Measurements from ENCODE around the gene SETMAR.
"Not testable (repeated sequence)": the region's sequence is repeated elsewhere in the genome, so short reads cannot be mapped to it uniquely, and the experiment has no call there.

Gene SETMAR

DNA sequence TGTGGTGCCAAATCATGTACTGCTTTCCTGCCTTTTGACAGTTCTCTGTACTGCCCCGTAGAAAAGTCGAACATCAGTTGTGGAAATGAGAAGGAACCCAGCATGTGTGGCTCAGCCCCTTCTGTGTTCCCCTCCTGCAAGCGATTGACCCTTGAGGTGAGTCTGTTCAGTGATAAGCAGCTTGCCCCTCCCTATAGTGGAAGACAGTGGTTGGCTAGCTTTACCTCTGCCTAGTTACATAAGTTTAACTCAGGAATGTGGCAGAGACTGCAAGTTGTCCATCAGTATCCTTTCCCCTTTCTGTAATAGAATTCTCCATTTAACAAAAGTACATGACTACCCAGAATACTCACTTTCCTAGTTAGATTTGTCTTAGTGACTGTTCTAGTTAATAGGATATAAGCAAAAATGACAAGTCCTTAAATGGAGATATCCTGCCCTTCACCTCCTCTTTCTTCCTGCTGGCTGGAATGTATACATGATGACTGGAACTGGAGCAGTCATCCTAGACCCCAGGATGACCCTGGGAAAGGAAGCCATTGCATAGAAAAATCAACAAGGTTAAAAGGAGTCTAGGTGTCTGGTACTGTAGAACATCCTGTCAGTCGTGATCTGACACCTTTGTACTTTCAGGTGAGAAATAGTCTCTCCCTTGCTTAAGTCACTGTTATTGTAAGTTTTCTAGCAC, 10.6 kb downstream of the SETMAR start:
- no peak for DNase-seq (ENCODE audit: extremely low read depth in 1 of 2, low read depth in 1 of 2)

DNA sequence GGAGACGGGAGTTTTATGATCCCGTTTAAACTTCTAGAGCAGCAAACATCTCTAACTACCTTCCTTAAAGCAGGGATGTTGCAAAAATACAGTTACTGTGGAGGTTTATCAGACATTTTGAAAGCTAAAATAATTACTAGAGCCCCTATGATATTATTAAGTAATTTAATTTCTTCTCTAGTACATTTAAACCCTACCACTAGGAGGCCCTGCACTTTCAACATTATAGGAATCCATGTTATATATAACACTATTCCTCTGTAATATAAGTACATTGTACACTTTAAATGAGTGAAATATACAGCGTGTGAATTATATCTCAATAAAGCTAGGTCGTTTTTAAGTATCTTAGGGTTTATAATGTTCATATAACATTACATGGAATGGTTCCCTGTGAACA, 11.5 kb downstream of the SETMAR start:
- DNase-seq (ENCODE audit: extremely low read depth in 1 of 2, low read depth in 1 of 2) = no peak

DNA sequence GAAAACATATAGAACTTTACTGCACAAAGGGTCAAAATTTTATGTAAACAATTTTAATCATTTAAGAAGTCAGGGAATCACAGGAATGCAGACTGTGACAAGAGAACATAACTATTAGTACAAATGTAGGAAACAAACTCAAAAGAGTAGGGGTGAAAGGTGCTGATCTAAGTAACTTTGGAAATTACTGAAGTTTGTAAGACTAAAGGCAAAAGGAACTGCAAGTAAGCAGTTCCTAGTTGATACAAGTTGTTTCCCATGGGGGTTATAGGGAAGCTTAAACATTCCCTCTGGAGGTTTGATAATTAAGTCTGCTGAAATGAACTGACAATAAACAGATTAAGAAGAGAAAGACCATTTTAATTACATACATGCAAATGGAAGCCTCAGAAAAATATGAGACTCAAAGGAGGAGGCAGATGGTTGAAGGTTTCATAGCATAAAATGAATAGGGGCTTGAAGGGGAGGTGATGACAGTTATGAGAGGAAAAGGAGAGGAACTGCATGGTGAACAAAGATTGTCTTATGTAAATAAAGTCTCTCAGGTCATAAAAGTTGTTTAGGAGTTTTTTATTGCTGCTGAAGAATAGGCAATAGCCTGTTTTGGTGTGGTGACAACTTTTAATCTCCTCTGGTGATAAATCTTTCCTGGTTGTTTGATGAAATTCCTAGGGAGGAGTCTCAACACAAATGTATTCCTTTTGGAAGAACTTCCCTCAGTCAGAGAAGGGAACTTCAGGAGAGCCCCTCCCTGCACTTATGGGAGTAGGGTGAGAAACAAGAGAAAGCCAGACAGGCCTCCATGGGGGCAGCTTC, 17.1 kb downstream of the SETMAR start:
- DNase-seq (ENCODE audit: extremely low read depth in 1 of 2, low read depth in 1 of 2) = no peak

GRCh38 chr3:4321732-4322131, 18.6 kb downstream of the SETMAR start:
- DNase-seq (ENCODE audit: extremely low read depth in 1 of 2, low read depth in 1 of 2) = no peak

- no peak for DNase-seq (ENCODE audit: extremely low read depth in 1 of 2, low read depth in 1 of 2)
These were observed 19.5 kb downstream of the SETMAR start for GRCh38 chr3:4322635-4323034.

GRCh38 chr3:4323246-4324027, 20.3 kb downstream of the SETMAR start:
- no peak for DNase-seq (ENCODE audit: extremely low read depth in 1 of 2, low read depth in 1 of 2)

DNA sequence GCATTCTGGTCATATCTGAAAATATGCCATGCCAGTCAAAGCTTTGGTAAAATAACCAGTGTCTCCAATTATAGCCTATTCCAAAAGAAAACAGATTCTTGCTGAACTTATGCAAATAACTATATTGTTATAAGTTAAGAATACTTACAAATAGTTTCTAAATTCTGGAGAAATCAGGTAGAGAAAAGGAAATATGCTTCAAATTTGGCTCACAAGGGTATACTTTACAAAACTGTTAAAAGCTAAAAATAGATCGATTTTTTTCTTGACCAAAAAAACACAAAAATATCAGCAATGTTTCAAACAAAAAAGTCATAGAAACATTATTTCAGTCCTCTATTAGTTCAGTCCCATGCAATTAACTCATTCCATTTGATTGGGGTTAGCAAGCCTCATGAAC, 23.7 kb downstream of the SETMAR start:
- no peak for DNase-seq (ENCODE audit: extremely low read depth in 1 of 2, low read depth in 1 of 2)

- not testable (repeated sequence) for DNase-seq (ENCODE audit: extremely low read depth in 1 of 2, low read depth in 1 of 2)
These were observed 26.6 kb downstream of the SETMAR start for GRCh38 chr3:4329806-4330205.

DNA sequence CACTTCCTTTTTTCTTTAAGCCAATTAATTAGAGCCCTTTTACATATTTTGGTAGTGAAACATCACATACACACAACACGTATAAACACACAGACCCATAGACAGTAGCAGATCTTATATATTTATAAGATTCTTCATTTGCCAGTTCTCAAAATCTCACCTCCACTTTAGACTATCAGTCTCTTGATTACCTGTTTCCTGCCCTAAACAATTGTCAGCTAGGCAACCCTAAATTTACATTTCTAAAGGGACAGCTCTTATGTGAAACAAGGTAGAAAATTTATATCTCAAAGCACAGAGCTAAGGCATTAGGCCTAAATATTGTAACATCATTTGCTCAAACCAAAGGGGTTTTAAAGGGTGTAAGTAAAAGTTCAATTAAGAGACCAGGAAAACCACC, 28.9 kb downstream of the SETMAR start:
- no peak for DNase-seq (ENCODE audit: extremely low read depth in 1 of 2, low read depth in 1 of 2)

DNA sequence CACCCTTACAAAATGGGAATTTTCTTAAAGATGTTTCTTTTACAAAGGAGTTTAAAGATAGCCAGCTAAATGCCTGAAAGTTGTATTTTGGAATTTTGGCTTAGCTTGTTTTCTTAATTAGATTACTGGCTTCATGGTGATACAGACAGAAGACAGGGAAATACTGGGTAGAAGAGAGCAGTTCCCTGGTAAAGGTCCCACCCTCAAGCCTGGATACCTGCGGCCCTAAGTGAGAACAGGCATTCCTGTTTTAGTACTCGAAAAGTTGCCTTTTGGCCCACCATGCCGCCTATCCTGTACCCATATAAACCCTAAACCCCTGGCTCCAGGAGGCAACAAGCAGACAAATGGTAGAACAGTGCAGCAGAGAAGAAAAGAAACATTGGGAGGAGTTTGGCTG, 29.4 kb downstream of the SETMAR start:
- no peak for DNase-seq (ENCODE audit: extremely low read depth in 1 of 2, low read depth in 1 of 2)

DNA sequence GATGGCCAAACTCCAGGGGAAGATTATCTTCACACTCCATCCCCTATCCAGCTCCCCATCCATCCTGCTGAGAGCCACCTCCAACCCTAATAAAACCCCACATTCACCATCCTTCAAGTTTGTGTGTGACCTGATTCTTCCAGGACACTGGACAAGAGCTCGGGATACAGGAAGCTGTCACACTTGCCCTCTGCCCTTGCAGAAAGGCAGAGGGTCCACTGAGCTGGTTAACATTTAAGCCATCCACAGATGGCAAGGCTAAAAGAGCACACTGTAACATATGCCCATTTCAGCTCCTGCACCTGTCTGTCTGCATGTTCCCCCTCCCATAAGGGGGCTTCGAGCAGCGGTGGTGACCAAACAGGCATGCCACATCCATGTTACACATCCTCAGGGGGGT, 29.8 kb downstream of the SETMAR start:
- no peak for DNase-seq (ENCODE audit: extremely low read depth in 1 of 2, low read depth in 1 of 2)

DNA sequence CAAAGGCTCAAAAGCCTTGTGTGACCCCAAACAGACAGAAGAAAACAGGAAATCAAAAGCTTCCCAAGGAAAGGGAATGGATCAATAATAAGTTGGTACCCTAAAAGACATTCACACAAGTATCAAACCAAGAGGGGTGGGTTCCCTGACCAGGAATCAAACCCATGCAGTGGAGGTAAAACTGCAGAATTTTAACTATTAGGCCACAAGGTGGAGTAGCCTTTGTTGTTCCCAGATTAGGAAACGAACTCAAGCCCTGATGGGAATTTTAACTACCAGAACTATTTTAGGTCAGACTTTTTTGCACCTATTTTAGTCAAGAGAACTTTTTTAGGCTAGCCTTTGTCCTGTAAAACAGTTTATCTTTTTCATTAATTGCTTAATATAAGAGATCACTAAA, 31.4 kb downstream of the SETMAR start:
- no peak for DNase-seq (ENCODE audit: extremely low read depth in 1 of 2, low read depth in 1 of 2)

GRCh38 chr3:4335840-4336562, 32.8 kb downstream of the SETMAR start:
- DNase-seq (ENCODE audit: extremely low read depth in 1 of 2, low read depth in 1 of 2) = no peak

DNA sequence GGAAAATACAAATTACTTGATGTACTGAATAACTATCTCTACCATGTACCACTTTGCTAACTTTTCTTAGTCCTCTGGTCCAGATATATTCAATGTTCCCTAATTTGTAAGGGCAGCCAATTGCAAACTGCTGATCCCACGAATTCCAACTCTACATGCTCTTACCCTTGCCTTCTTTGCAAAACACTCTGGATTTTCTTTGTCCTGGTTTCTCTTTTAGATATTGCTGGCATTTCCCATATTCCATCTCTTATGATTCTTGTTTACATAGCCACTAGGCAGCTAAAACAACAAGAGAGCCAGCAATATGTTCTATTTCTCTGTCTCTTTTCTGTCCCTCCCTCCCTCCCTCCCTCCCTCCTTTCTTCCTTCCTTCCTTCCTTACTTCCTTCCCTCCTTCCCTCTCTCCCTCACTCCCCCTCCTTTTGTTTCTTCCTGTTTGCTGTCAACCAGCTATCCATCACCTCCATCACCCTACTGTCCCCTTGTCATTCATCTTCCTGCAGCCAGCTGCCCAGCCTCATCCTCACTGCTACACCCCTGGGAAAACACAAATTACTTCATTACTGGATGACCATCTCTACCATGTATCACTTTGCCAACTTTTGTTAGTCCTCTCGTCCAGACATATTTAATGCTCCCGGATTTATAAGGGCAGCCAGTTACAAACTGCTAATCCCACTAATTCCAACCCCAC, 33.8 kb downstream of the SETMAR start:
- DNase-seq (ENCODE audit: extremely low read depth in 1 of 2, low read depth in 1 of 2) = no peak

DNA sequence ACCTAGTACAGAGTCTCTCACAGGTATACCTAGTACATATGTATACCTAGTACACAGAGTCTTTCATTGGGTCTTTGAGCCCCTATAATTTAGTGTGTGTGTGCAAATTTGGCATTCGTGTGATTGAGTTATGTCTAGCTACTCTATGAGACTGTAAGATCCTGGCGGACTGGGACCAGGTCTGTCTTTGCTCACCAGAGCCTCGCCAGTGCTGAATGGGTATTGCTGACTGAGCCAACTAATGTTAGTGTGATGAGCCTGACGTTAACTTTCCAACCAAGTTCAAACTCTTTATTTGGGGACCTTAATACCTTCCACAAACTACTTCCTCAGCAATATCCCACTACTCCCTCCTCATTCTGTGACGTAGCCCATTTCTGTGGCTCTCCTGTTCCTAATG, 35.6 kb downstream of the SETMAR start:
- DNase-seq (ENCODE audit: extremely low read depth in 1 of 2, low read depth in 1 of 2) = no peak

DNA sequence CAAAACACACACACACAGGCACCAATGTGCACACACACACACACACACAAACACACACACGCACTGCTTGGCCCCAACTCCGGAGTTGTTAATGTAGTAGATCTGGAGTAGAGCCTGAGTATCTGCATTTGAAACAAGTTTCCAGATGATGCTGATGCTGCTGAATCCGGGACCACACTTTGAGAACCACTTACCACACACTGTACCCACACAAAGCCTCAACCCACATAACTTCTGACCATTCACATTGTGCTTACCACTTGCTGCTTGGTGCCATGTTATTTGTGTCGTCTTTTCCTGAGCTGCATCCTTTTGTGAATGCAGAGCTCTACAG, 36.9 kb downstream of the SETMAR start:
- no peak for DNase-seq (ENCODE audit: extremely low read depth in 1 of 2, low read depth in 1 of 2)

DNA sequence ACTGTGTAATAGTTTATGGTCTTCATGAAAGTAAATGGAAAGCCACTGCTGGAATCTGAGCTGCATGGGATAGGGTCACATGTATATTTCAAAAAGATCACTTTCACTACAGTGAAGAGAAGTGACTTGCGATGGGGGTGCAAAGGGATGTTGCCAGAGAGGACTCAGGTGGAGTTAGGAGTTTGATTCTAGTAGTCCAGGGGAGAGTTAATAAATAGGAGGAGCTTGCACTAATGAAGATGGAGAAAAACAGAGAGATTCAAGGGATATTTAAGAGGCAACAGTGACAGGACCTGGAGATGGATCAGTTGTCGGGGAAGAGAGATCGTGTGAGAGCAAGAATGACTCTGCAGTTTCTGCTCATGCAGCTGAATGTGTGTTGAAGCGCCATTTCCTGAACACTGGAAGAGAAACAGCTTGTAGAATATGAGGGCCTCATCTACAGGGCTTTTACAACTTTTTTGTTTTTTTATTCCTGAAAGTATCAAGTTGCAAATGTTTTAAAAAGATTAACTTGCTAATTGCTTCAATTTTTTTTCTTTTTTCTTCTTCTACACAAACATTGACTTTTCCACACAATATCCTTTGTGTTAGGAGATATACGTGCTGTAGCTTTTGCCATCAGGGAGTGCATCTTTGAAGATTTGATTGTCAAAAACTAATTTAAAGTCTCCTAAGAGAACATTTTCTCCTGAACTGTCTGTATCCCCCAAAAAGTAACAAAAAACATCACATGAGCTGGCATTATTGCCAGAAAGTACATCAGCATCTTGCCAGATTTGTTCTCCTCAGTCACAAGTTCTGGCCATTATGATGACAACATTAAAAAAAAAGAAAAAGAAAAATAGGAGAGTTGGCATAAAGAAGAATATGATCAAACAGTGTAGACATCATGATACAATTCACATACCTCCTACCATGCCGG, 37.5 kb downstream of the SETMAR start:
- no peak for DNase-seq (ENCODE audit: extremely low read depth in 1 of 2, low read depth in 1 of 2)

DNA sequence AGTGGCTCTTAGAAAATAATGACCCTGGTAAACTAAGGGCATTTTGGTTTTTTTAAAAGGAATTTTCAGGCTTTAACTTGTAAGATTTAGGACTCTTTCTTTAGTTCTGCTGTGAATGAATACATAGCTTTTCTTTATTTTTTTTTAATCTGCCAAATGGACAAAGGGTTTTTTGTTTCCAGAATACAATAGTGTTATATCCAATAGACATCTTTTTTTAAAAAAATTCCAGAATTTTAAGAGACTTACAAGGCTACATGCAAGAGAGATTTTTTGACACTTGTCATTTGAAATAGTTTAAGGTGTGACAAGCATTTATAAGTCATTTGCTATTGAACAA, 38.1 kb downstream of the SETMAR start:
- no peak for DNase-seq (ENCODE audit: extremely low read depth in 1 of 2, low read depth in 1 of 2)

- no peak for DNase-seq (ENCODE audit: extremely low read depth in 1 of 2, low read depth in 1 of 2)
These were observed 40.1 kb downstream of the SETMAR start for GRCh38 chr3:4343258-4343657.

DNA sequence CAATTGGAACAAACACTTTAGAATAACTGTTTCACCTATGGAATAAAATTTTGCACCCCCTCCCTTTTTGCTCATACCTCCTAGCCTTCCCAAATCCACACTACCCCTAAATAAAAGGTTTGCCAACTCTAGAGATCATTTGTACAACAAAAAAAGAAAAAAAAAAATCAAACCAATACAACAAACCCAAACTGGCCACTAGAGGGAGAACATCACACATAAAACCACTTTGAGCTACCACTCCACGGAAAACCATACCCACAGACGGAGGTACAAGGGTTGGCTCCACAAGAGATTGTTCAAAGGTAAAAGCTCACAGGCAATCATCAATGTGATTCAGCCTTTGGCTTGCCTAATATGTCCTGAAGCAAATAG, 47.6 kb downstream of the SETMAR start:
- DNase-seq (ENCODE audit: extremely low read depth in 1 of 2, low read depth in 1 of 2) = no peak

Data from stimulated activated CD8-positive, alpha-beta memory T cell treated with anti-CD3 and anti-CD28 coated beads, Interleukin-7, amount 100 ng/mL, for 48 hours (primary cell).